ENCODE results near the gene NATD1. TPM values are rescaled to one million over a fixed set of nuclear protein-coding genes. Genes with fewer than 3 reads are reported as not detected.
A peak's percentile ranks its signal among the peaks of the same experiment; 100 is the strongest.

The NATD1 gene
- total RNA-seq, 1 donor from 2014 or later, result 7.9 TPM

DNA sequence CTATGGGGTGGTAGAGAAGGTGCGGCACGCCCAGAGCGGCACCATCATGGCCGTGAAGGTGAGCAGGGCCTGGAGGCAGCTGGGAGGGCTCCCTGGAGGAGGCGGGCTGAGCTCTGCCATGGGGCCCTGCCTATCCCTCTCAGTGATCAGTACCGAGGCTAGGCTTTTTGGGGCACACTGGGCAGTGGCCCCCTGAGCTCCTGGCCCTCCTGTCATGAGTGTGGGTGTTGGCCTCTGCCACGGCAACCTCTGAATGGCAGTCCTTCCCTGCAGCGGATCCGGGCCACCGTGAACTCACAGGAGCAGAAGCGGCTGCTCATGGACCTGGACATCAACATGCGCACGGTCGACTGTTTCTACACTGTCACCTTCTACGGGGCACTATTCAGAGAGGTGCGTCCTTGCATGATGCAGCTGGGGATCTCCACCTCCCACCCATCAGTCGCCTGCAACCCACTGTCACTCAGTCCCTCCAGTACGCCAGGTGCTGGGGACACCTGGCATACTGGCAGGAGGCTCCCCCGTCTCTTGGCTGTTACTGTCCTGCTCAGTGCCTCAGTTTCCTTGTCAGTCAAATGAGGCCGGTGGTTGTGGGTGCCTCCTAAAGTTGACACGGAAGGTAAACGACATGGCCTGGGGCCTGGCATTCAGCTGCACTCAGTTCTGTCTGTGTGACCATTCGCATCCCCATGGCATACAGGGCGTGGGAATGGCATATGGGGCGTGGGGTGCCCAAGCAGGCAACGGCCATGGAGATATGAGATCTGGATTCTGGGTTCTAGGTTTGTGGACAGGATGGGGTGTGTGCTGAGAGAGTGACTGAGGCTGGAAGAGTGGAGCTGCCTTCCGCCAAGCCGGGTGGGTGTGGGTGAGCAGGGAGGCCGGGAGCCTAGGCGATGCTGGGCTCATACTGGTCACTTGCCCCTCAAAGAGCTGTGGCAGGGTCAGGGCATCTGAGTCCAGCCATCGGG lies 47.7 kb upstream of the NATD1 start:
- H3K9me3 ChIP-seq (ENCODE audit: insufficient read depth, low read depth, low read length), result peaks cover 4% of the 10 kb centered on the region
- H3K4me1 Mint-ChIP-seq (ENCODE audit: low read depth, unreplicated experiment), result no peaks in the 10 kb centered on the region
- no peak overlapping the region for H3K4me3 Mint-ChIP-seq (ENCODE audit: unreplicated experiment)
- DNase-seq (ENCODE audit: low read depth) (no peak), FAIRE-seq (no peak)
- H3K9ac ChIP-seq (ENCODE audit: low read length), result no peak overlapping the region
- TF ChIP-seq, protein P1, sequence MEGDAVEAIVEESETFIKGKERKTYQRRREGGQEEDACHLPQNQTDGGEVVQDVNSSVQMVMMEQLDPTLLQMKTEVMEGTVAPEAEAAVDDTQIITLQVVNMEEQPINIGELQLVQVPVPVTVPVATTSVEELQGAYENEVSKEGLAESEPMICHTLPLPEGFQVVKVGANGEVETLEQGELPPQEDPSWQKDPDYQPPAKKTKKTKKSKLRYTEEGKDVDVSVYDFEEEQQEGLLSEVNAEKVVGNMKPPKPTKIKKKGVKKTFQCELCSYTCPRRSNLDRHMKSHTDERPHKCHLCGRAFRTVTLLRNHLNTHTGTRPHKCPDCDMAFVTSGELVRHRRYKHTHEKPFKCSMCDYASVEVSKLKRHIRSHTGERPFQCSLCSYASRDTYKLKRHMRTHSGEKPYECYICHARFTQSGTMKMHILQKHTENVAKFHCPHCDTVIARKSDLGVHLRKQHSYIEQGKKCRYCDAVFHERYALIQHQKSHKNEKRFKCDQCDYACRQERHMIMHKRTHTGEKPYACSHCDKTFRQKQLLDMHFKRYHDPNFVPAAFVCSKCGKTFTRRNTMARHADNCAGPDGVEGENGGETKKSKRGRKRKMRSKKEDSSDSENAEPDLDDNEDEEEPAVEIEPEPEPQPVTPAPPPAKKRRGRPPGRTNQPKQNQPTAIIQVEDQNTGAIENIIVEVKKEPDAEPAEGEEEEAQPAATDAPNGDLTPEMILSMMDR (IDR thresholded peaks at IDR 0.05; ENCODE audit: insufficient read depth, low read depth, low read length), result no peak
- no peak for TF ChIP-seq EZH2 (IDR thresholded peaks at IDR 0.05; ENCODE audit: insufficient read depth, low read length)
- peaks cover 4% of the 10 kb centered on the region for H3K4me1 ChIP-seq (ENCODE audit: insufficient read depth, low read length)
- H2AFZ ChIP-seq (ENCODE audit: low read depth, low read length), result no peak overlapping the region
- no peaks in the 10 kb centered on the region for H3K27me3 ChIP-seq (ENCODE audit: insufficient read depth, low read length)
- peak overlapping the region; percentile 1 for H3K27ac Mint-ChIP-seq (ENCODE audit: unreplicated experiment)
- peaks cover 37% of the 10 kb centered on the region for H3K79me2 ChIP-seq (ENCODE audit: insufficient read depth, low read length)
- H3K36me3 ChIP-seq (ENCODE audit: insufficient read depth, low read length), result peaks cover 9% of the 10 kb centered on the region
- peaks cover 73% of the 10 kb centered on the region for H4K20me1 ChIP-seq (ENCODE audit: insufficient read depth, low read length)
- H3K27me3 Mint-ChIP-seq (ENCODE audit: low read depth, unreplicated experiment), result no peaks in the 10 kb centered on the region
- H3K27ac ChIP-seq (ENCODE audit: low read depth, low read length), result no peak overlapping the region
- H3K9me3 Mint-ChIP-seq (ENCODE audit: unreplicated experiment), result peaks cover 15% of the 10 kb centered on the region
- H3K36me3 Mint-ChIP-seq (ENCODE audit: low read depth, unreplicated experiment), result peaks cover 20% of the 10 kb centered on the region
- H3K4me3 ChIP-seq (ENCODE audit: insufficient read depth, low read depth, low read length), result no peak overlapping the region
- H3K4me2 ChIP-seq (ENCODE audit: low read length), result no peak overlapping the region

DNA sequence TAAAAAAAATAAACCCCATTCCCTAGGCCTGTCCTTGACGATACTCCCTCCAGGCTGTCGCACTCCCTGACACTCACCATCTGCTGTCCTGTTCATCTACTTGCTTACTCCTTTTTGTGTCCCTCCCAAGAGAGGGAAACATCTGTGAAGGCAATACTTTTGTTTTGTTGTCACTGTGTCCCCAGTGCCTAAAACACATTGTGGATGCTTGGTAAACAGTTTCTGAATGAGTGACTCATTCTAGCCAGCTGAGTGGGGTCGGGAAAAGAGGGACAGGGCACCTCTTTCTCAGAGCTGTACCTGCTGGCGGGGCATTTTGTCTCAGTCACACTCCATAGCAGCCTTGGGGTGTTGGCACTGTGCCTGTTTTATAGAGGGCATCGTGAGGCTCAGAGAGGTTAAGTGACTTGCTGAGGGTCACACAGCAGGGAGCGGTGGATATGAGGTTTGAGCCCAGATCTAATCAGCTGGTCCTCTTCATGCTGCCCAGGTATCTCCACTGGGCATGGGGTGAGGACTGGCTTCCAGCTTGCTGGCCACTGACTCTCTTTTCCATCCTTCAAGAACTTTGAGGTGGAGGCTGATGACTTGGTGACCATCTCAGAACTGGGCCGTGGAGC lies 46.9 kb upstream of the NATD1 start:
- no peak overlapping the region for H3K27ac ChIP-seq (ENCODE audit: low read depth, low read length)
- H3K4me2 ChIP-seq (ENCODE audit: low read length), result no peak overlapping the region
- H3K4me1 Mint-ChIP-seq (ENCODE audit: low read depth, unreplicated experiment), result no peaks in the 10 kb centered on the region
- H3K4me1 ChIP-seq (ENCODE audit: insufficient read depth, low read length), result peaks cover 4% of the 10 kb centered on the region
- peaks cover 16% of the 10 kb centered on the region for H3K36me3 Mint-ChIP-seq (ENCODE audit: low read depth, unreplicated experiment)
- FAIRE-seq (no peak), DNase-seq (ENCODE audit: low read depth) (no peak)
- no peaks in the 10 kb centered on the region for H3K27me3 ChIP-seq (ENCODE audit: insufficient read depth, low read length)
- H3K9me3 Mint-ChIP-seq (ENCODE audit: unreplicated experiment), result peaks cover 12% of the 10 kb centered on the region
- H3K27me3 Mint-ChIP-seq (ENCODE audit: low read depth, unreplicated experiment), result no peaks in the 10 kb centered on the region
- H2AFZ ChIP-seq (ENCODE audit: low read depth, low read length), result no peak overlapping the region
- H4K20me1 ChIP-seq (ENCODE audit: insufficient read depth, low read length), result peaks cover 80% of the 10 kb centered on the region
- H3K9ac ChIP-seq (ENCODE audit: low read length), result no peak overlapping the region
- TF ChIP-seq, protein P1 (IDR thresholded peaks at IDR 0.05; ENCODE audit: insufficient read depth, low read depth, low read length), result no peak
- no peak for TF ChIP-seq EZH2 (IDR thresholded peaks at IDR 0.05; ENCODE audit: insufficient read depth, low read length)
- H3K4me3 Mint-ChIP-seq (ENCODE audit: unreplicated experiment), result no peak overlapping the region
- H3K27ac Mint-ChIP-seq (ENCODE audit: unreplicated experiment), result no peak overlapping the region
- peaks cover 4% of the 10 kb centered on the region for H3K9me3 ChIP-seq (ENCODE audit: insufficient read depth, low read depth, low read length)
- peaks cover 45% of the 10 kb centered on the region for H3K79me2 ChIP-seq (ENCODE audit: insufficient read depth, low read length)
- no peak overlapping the region for H3K4me3 ChIP-seq (ENCODE audit: insufficient read depth, low read depth, low read length)
- H3K36me3 ChIP-seq (ENCODE audit: insufficient read depth, low read length), result peaks cover 9% of the 10 kb centered on the region
